Stomach (tissue), 4 donors: ENCODE results near the gene ACP2.

Experiments
- CTCF ChIP-seq, 7 experiments: fragments of 450-650 bp in 4 of 7; fragments of 200-600 bp in 3 of 7; sonication (generic) in 3 of 7; IDR thresholded peaks; one replicate each; pipeline ENCODE4 v1.5.1; 2016 to 2019; ENCODE audit warnings: antibody characterized with exemption in 7 of 7, control low read depth in 2 of 7, mild to moderate bottlenecking in 1 of 7
- EP300 ChIP-seq: sonication (generic); formaldehyde crosslinking; IDR thresholded peaks from one replicate; pipeline ENCODE4 v1.6.1; 2017; ENCODE audit warnings: antibody characterized with exemption
- POLR2AphosphoS5 ChIP-seq, 3 donors: sonication (generic); formaldehyde crosslinking; IDR thresholded peaks; one replicate each; pipeline ENCODE4 v1.6.1; 2016; ENCODE audit warnings: antibody characterized with exemption in 3 of 3

GRCh38 chr11:47233989-47234668, 14.5 kb downstream of the ACP2 start:
- TF ChIP-seq CTCF (IDR thresholded peaks at IDR 0.05) (no peak), POLR2AphosphoS5 (IDR thresholded peaks at IDR 0.05) (no peak), EP300 (no peak)
